ENCODE results near the gene DUS1L.

DUS1L gene

GRCh38 chr17:82022981-82023446 lies 42.6 kb downstream of the DUS1L start, which contains the start of gene LRRC45:
LRRC45 (plus strand) TSS chr17:82023305; CDS start chr17:82023644, 339 bp downstream.
- DNase-seq: peak; percentile 100

GRCh38 chr17:82022310-82022980 lies 43.2 kb downstream of the DUS1L start, which contains the start of gene CENPX:
CENPX (minus strand) TSS chr17:82022878; CDS start chr17:82022861, 17 bp downstream.
- peak in 1 of 3 donors; percentile 27 for DNase-seq

GRCh38 chr17:82021900-82022309 lies 43.7 kb downstream of the DUS1L start:
- DNase-seq: no peak

GRCh38 chr17:82021107-82021899 lies 44.3 kb downstream of the DUS1L start:
- DNase-seq: peak; percentile 71 to 82 (median 74)

GRCh38 chr17:82020572-82021106 lies 45.0 kb downstream of the DUS1L start:
- no peak for DNase-seq

GRCh38 chr17:82019690-82020571 lies 45.7 kb downstream of the DUS1L start:
- DNase-seq: peak; percentile 69 to 89 (median 73)

- DNase-seq: no peak
These were observed 46.5 kb downstream of the DUS1L start for GRCh38 chr17:82018989-82019689.

- no peak for DNase-seq
These were observed 47.2 kb downstream of the DUS1L start for GRCh38 chr17:82018152-82018988.

- no peak for DNase-seq
These were observed 47.9 kb downstream of the DUS1L start for GRCh38 chr17:82017612-82018151.

- DNase-seq: no peak
These were observed 48.6 kb downstream of the DUS1L start for GRCh38 chr17:82016875-82017459.

- DNase-seq: no peak
These were observed 49.3 kb downstream of the DUS1L start for GRCh38 chr17:82016061-82016874.

- DNase-seq: no peak
These were observed 50.2 kb downstream of the DUS1L start for GRCh38 chr17:82015311-82015971.

GRCh38 chr17:82014971-82015310 lies 50.7 kb downstream of the DUS1L start:
- DNase-seq: no peak

- no peak for DNase-seq
These were observed 51.2 kb downstream of the DUS1L start for GRCh38 chr17:82014432-82014831.

GRCh38 chr17:82013772-82014321 lies 51.8 kb downstream of the DUS1L start:
- no peak for DNase-seq

GRCh38 chr17:82013341-82013740 lies 52.3 kb downstream of the DUS1L start:
- no peak for DNase-seq

GRCh38 chr17:82012640-82013295 lies 52.8 kb downstream of the DUS1L start:
- DNase-seq: no peak

GRCh38 chr17:82012261-82012639 lies 53.4 kb downstream of the DUS1L start:
- no peak for DNase-seq
